HG03045 (cell line): ENCODE results near the gene ACOT7.

Experiments used
- ATAC-seq: cut with Tn5 transposase; IDR thresholded peaks from one replicate; pipeline ENCODE4 v1.9.1; 2021; ENCODE audit warnings: mild to moderate bottlenecking, moderate library complexity; ENCODE audit not compliant: unreplicated experiment

The ACOT7 gene

DNA sequence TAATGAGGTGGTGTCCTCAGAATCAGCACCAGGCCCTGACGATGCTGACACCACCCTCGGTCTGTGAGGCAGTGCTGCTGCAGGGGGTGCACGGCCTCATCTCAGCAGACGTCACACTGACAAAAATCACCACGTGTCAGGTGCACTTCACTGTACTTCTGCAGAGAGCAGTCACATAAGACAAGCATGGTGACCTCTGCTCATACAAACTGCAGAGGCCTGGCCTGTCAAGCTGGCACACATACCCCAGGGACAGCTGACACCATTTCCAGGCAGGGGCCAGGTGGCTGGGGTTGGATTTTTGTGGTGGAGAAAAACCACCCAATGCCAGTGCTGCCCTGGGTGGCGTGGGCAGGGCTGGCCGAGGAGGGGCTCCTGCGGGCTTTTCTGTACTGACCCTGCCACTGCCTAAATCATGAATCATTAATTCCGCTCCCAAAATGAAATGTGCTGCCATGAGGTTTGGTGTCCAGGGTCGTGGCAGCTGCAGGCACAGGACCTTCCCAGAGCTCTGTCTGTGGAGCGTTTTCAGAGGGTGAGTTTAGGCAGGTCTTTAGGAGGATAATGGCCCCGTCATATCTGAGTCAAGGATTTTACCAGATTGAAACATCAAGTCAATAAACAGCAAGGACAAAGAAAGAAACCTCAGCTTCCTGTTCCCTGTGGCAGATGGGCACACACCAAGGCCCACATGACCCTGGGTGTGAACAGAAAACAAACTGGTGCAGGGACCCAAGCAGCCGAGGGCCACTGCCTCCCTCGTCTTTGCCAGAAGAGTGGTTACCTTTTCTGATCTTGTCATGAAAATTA lies 99.3 kb downstream of the ACOT7 start:
- ATAC-seq = no peak

DNA sequence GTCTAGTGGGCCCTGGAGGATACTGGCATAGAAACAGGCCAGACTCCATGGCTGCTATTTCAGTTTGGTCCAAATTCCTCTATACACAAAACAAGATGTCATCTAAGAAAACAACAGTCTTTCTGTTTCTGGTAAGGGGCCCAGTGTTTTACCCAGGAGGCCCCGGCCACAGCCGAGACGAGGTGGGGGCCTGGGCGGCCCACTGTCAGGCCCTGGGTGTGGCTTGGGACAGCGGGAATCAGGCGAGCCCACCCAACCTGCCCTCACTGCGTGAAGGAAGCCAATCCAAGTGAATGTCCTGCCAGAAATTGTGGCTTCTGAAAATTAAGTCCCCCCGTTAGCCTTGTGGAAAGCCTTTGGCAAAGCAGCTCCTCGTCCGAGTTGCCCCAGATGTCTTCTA lies 101.5 kb downstream of the ACOT7 start:
- ATAC-seq = no peak

DNA sequence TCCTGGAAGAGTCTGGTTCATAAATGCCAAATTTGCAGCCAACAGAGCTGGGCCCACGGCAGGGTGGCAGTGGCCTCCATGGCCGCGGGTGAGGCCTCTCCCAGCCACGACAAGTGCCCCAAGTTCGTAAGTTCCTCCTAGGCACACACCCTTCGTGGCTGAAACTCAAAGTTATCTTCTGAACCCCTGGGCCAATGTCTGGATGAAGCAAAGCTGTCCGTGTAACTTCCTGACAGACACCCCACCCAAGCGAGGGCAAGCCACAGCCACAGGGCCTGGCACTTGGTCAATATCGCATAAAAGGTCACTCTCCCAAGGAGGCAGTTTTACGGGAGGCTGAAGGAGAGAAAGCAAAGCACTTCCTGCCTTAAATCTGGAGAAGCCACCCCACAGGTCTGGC lies 104.9 kb downstream of the ACOT7 start:
- ATAC-seq = no peak

DNA sequence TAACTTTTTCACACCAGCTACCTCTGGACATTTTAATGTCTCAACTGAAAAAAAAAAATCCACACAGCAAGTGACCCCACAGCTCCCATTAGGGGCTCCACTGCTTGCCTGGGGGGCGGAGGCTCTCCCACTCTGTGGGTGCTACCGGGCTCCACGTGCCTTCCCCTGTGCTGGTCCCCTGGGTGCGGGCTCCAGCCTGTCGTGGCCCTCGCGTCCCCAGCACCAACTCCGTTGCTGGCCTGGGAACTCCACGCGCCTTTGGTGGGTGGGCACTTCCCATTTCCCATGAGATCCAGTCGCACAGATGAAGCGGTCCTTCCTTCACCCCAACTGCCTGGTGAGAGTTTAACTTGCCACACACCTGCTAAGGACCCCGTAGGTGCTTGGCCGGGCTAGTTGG lies 105.5 kb downstream of the ACOT7 start:
- ATAC-seq = no peak

DNA sequence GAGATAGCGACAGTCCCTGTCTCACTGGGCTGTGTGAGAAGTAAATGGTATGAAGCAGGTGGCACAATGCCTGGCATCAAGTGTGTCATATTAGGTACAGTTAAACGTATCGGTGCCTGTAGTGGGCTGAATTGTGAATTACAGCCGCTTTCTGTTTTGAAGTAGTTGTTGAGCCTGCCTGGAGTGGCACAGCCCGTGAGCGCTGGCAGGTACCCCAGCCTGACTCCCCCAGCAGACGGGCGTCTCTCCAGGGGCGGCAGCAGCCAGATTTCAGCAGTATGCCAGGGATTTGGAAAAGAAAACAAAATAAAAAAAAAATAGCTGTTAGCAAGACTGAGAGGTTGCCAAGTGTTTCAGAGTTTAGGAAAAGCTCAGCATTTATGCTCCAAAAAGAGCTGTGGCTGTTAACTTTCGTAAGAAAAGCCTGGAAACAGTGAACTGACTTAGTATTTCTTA lies 106.1 kb downstream of the ACOT7 start:
- ATAC-seq = no peak

DNA sequence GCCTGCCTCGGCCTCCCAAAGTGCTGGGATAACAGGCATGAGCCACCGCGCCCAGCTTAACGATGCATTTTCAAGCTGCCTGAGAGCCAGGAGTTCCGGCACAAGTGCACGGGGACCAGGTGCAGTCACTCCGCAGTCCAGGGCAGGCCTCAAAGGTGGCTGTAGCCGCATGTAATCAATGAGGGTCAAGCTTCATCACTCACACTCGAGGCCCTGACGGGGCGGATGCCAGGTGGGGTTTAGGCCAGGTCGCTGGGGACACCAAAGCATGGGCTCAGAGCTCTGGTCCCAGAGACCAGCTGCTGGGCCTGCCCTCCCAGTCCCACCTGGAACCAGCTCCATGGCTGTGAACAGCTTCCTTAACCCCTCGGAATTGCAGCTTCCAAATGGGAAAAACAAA lies 106.5 kb downstream of the ACOT7 start:
- no peak for ATAC-seq

DNA sequence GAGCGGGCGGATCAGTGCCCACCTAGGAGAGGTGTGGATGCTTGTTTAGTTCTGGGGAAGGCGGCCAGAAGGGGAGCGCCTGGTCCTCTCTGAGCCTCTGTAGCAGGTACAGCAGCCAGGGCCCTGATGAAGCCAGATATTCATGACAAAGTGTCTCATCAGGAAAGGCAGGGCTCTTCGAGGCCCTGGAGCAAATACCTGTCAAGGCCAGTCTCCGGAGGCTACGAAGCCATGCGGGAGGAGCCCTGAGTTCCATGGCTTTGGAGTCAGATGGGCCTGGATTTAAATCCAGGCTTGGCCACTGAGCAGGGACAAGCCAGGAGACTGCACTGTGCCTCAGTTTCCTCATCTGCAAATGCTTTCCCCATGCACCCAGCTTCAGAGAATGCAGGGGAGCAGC lies 107.3 kb downstream of the ACOT7 start:
- no peak for ATAC-seq

DNA sequence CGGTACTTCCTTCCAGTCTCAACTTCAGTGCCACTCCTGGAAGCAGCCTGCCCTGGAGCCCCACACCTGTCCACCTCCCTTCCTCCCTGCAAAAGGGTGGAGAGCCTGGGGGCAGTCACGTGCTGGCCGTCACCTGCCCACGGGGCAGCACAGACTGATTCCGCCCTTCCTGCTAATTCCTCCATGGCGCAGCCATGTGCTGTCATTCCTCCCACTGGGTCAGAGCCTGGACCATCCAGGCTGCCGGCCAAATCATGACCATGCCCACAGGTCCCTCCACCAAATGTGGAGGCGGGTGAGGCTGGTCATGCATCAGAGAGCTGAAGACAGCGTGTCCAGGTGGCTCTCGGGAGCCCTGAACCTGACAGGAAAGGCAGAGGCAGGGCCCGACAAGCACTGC lies 108.2 kb downstream of the ACOT7 start:
- ATAC-seq = no peak

DNA sequence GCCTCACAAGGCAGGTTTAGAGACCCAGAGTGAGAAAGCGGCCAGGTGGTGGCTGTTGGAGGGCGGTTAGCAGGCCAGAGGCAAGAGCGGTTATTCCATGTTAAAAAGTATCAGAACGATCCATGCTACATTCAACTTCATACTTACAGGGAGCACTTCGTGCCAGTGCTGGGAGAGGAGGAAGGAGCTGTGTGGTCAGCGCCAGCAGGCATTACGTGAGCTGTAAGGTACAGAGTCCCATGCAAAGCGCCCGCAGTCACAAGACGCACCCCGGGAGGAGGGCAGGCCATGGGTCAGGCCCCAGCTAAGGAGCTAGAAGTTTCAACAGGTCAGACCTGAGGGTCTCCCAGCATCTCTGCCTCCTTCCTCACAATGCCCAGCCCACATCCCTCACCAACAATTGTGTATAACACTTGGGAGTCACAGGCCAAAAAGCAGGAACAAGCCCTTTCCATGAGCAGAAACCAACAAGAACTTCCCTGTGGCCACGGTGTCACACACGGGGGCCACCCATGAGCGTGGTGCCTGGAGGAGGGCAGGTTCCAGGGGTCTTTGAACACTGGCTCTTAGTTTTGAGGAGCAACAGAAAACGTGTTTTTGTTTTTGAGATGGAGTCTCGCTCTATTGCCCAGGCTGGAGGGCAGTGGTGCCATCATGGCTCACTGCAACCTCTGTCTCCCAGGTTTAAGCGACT lies 110.8 kb downstream of the ACOT7 start:
- no peak for ATAC-seq

DNA sequence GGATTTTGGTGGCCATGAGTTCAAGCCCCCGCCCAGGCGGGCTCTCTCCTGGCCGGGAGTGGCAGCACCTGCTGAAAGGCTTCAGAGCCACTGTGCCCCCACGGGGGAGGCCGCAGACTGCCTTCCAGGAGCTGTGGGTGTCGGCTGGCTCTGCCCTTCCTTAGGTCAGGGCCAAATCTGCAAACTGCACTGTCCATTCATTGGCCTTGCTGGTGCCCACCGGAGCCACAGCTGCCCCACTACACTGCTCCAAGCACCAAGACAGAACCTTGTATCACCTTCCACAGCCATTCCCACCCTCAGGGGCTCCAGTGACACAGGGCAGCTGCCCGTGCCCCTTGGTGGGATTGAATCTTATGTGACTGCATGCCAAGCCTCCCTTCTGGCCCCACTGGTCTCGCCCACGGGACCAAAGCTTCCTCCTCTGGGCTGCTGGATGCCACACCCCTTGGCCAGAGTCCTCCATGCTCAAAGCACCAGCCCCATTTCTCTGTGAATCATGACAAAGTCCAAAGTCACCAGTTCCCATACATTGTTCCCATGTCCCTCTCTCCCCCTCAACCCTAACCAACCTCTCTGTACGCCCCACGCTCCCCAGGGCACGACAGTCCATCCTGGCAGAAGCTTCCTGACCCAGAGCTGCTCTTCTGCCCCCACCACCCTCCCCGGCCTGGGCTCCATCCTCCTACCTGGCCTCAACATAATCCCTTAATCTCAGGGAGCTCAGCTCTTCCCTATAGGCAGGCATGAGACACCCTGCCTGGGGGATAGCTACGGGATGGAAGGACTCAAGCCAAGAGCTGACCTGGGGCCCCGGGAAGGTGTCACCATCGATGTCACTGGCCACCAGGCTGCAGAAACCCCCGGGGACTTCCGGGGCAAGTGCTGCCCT lies 111.8 kb downstream of the ACOT7 start:
- ATAC-seq = no peak

DNA sequence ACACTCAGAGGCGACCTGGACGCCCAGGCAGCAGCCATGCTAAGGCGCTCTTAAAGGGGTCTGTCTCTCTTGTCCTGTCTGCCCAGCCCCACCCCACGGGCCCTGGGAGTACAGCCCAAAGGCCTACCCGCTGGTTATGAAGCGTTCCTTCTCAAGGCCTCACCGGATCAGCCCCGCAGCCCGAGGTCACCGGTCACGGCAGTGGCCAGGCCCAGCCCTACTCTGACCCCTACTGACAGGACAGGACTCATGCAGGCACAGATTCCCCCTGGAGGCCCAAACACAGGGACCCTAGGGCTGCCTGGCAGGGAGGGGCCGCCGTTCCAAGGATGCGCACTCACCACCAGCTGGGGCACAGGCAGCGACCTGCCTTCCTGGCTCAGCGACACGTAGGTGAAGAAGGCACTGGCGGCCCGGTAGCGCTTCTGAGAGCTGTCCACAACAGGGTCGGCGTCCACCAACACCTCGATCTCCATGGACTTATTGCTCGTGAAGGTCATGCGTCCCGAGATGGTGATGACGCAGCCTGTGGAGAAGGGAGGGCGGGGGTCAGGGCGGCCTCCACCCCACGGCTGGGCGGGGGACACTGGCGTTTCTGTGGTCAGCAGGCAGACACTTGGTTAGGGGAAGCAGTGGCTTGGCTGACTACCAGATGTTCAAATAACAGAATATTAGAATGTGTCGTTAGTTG lies 112.7 kb downstream of the ACOT7 start:
- no peak for ATAC-seq

DNA sequence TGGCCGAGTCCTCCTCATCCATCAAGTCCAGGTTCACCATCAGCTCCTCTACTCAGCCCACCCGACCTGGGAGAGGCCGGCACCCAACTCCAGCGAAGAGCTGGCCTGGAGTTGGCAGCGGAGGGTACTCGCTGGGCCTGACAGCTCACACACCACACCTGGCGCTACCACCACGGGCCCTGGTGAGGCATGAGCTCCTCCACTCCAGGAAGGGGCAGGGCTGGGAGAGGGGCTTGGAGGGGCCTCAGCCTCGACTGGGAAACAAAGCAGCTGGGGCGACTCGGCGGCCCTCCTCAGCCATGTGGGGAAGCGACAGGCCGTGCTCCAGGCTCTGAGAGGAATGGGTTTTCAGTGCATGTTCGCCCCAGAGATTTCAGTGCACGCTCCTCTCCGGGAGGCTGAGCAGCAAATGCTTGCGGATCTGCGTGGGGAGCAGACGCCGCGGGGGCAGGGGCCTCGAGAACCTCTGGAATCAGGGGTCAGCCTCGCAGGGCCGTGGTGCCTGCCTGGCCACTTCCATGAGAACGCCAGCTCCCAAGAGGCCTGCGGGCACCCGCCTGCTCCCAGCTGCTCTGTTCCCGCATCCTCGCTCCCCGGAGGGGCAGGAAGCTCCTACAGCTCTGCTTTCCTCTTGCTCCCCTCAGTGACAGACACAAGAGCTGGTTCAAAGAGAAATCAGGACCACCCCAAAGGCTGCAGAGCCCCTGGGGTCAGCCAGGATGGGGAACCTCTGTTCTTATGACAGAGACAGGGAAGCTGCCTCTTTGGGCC lies 113.8 kb downstream of the ACOT7 start:
- ATAC-seq = no peak

DNA sequence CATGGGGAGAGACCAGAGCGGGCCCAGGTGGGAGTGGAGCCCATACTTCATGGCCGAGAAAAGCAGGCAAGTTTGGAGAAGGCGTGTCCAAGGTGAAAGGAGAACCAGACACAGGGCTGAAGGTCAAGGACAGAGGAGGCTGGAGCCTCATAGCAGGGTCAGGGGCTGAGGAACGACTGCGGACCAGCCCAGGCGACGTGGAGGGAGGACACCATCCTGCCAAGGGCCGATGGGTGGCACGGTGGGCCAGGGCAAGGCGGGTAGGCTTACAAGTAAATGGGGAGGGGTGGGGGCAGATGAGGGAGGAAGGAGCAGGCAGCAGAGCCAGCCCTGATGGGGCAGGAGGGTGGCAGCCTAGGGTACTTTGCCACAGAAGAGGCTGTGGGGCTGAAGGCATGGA lies 114.5 kb downstream of the ACOT7 start:
- no peak for ATAC-seq

DNA sequence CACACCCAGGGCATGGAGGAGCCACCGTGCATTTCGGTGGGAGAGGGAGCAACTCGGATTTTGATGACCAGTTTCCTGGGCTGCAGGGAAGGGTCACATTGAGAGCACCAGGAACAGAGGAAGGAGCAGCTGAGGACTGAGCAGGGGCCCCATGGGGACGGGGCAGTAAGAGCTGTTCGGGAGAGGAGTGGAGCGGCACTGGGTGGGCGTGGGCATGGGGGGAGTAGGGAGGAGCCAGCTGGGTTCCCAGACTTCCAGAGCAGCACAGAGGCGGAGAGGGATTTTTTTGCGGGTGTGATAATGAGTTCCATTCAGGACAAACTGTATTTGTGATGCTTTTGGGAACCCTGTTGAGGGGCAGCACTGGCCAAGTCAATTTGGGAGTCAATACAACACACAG lies 115.3 kb downstream of the ACOT7 start:
- no peak for ATAC-seq

DNA sequence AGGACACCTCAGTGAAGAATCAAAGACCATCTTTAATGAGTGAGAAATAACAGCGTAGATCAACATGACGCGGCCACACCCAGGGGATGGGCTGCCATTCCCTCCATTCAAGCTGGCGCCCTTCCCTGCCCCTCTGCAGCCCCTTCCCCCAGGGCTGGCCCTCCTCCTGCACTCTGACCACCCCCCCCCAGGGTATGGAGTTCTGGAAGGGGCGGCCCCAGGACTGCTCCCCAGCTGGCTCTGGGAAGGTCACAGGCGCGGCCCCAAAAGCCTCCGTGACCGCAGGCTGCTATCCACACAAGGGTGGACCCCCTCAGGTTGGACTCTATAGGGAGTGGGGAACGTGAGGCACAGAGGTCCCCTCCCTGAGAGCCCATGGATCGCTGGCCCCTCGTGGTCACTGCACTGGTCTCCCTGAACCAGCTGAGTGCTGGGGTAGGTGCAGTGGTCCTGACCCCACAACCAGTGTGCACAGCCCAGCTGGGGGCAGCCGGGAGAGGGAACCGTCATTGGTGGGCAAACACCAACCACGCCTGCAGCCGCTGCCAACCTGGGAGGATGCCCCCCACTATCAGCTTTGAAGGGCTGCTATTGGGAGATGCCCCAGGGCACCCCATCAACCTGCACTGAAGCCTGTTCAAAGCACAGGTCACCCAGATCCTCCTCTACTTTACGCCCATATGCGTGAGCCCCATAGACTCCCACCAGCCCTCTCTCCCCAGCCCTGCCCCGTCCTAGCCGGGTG lies 116.6 kb downstream of the ACOT7 start:
- ATAC-seq = no peak

DNA sequence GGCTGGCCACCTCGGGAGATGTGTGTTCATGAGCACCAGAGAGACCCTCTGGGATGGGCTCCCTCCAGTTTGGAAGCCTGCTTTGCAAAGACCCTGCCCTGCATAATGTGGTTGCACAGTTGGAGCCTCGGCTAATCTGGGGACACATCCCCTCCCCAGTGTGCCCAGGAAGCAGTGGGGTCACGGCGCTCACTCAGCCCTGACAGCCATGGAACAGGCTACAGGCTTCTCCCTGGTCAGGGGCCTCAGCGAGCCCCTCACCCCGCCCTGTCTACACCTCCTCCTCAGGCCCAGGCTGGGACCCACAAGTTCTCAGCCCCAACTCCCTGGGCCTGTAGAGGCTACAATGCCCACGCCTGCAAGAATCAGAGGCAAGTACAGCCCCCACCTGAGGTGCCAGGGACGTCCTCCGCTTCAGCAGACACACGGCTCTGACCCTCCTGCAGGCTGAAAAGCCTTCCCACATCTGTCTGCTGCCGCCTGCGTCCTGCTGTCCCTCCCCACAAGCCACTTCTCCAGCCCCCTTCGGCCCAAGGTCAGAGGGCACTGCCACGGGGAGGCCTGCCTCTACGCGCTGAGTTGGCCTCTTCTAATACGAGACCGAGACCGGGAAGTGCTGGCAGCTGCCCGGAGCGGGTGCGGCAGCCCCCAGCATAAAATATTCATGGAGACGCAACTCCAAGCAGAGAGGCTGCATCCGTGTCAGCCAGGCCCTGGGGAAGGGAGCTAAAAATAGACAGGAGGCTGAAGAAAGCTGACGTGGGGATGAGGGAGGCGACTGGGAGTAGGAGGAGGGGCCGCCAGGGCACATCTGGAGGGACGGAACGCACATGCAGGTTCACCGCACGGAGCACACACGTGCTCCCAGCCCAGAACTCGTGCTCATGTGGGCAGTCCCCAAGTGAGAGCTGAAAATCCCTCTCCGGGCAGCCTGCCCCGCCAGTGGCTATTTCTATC lies 117.5 kb downstream of the ACOT7 start:
- no peak for ATAC-seq

DNA sequence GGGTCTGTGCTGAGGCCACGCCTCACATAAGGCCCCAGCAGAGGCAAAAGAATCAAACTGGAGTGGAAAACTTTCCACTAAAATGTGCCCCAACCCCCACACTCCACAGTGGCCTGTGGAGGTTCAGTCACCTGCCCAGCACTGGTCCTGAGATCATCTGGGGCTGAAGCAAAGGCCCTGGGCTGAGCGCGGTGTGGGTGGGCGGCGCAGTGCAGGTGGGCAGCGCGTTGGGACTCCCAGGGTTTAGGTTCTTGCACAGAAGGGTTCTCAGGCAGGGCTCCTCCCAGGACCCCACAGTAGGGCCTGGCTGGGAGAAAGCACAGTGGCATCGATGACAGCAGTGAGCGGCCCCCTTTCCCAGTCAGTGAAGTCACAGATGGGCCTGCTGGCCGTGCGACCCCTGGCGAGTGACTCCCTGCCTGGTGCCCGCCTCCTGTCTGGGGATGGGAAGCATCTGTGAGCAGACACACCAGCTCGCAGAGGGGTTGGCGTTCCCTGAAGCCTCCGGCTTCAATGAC lies 118.9 kb downstream of the ACOT7 start:
- ATAC-seq = no peak

DNA sequence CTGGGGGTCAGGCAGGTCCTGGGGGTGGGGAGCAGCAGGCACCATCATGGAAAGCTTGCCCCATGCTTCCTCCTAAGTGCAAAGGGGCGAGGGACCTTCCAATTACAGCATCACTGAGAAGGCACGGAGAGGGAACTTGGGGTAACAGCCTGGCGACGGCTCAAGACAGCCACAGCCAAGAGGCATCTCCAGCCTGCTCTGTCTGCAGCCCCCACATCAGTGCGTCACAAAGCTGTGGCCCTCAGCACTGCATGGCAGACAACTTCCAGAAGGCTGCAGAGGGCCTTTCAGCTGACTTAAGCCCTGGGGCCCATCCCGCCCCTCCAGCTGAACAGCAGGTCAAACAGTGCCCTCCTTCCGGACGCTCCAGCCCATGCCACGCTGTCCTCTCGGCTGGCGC lies 119.5 kb downstream of the ACOT7 start:
- no peak for ATAC-seq
